ENCODE measurements around the gene NTN5.
"Not testable (repeated sequence)": the region's sequence is repeated elsewhere in the genome, so short reads cannot be mapped to it uniquely, and the experiment has no call there.

Gene NTN5

DNA sequence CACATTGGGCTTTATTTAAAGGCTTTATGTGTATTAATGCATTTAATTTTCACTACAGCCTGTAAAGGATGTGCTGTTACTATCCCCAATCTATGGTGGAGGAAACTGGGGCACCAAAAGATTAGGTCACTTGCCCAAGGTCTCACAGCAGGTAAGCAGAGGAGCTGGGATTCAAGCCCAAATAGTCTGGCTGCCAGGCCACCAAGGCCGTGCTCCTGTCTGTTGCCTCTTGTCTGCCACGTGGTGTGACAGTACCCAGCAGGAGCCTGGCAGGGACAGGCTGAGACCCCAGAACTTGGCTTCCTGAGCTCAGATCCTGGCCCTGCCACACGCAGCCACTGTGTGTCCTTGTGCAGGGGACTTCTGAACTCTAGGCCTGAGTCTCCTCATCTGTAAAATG is 4.5 kb downstream of the NTN5 start:
- DNase-seq: no peak

DNA sequence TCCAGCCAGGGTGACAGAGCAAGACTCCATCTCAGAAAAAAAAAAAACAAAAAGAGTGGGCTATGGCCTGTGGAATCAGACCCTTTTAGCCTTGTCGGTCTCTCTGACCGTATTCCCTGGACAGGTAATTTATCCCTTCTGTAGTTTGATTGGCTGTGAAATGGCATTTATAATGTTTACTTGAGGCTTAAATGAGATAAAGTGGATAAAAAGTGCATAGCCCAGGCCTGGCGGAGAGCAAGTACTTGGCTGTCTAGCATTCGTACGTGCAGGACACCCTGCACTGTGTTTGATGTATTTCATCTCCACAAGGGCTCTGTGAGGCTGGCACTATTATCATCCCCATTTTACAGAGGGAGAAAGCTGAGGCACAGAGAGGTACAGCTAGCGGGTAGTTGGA is 7.0 kb downstream of the NTN5 start:
- DNase-seq: no peak

DNA sequence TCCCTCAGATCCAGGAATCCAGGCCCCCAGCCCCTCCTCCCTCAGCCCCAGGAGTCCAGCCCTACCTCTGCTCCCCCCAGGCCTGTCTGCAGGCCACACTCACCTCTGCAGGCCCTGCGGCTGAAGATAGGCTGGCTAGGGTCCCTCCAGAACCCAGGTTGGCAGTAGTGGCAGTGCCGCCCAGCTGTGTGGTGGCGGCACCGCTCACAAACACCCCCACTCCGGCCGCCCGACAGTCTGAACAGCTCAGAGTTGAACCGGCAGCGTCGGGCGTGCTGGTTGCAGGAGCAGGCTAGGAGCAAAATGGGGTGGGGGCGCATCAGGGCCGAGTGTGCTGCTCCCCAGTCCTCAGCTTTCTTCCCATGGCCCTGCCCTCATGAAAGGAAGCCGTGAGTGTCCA is 8.3 kb downstream of the NTN5 start:
- no peak for DNase-seq

DNA sequence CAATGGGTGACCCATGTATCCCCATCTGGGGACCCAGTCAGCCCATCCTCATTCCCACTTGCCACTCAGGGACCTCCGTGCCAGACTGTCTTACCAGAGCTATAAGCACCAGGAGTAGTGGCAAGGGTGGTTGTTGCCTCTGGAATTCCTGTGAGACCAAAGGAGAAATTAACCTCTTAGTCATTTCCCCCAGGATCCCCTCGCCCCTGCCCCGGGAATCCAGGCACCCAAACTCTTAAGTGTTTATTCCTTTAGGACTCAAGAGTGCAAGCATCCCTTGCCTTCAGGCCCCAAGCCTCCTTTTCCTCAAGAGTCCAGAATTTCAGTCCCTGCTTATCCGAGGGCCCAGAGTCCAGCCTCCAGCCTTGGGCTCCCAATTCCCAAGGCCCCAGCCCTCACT is 9.2 kb downstream of the NTN5 start:
- no peak for DNase-seq

DNA sequence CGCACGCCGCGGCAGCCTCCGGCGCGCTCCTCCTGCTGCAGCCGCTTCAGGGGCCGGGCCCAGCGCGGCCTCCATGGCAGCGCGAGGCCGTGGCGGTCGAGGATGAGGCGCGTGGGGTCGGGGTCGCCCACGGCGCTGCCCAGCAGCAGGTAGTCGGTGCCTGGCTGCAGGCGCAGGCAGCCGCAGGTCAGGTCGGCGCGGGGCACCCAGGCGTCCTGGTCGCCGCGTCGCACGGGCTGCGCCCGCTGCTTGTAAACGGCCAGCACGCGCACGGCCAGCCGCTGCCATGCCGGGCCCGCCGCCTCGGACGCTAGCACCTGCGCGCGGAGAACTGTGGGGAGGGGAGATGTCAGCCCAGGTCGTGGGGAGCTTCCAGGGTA is 11.1 kb downstream of the NTN5 start:
- DNase-seq: no peak

DNA sequence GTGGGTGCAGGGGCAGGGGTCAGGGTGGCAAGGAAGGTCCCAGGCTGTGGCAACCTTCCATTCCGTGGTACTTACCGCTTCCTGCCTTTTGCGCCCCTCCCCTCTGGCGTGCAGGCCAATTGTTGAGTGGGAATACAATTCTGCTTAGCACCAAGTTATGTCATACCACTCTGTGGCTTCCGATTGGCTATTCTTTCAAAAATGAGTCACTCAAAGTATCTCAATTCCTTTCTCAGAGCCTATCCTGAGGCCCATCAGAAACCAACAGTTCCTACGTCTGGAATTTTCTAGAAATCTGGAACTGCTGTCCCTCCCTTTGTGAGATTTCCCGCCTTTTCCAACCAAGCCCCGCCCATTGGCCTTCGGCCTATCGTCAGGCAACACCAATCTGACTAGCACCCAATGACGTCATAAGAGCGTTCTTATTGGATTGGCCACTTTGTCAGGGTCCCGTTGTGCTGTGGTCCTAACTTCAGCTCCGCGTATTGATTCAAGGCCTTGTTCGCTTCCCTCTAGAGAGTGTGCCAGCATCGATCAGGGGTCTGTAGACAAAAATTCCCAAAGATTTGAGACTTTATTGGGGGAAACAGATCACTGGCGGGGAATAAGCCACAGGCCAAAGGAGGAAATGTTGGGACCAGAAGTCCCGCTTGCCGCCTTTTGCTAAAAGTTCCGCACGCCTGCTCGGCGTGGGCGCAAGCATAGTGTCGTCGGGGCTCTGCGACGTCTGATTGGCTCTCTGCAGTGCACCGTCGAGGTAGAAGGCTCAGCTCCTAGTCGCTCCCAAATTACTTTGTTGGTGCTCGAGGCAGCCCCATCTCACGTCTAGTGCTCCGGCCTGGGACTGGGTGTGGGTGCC is 11.7 kb downstream of the NTN5 start:
- peak; percentile 61 for DNase-seq

DNA sequence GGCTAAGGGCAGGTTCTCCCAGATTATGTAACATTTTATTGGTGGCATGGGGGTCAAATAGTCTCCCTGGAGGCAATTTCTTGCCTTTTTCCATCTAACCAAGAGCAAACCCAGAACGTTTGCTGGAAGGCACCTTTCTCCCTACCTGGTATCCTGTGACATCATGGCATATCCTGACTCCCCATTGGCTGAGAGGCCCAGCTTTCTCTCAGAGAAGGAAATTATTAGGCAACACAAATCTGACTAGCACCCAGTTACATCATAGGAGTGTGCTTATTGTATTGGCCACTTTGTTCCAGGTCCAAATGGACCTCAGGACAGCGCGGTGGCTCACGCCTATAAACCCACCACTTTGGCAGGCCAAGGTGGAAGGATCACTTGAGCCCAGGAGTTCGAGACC is 13.0 kb downstream of the NTN5 start:
- no peak for DNase-seq

DNA sequence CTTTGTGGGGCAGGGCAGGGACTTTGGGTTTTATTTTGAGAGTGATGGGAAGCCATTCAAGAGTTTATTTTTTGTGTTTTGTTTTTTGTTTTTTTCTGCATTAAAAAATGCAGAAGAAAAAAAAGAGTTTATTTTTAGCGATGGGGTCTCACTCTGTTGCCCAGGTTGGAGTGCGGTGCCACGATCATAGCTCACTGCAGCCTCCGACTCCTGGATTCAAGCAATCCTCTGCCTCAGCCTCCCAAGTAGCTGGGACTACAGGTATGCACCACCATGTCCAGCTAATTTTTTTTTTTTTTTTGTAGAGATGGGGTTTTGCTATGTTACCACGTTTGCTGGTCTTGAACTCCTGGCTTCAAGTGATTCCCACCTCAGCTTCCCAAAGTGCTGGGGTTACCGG is 14.3 kb downstream of the NTN5 start:
- no peak for DNase-seq

DNA sequence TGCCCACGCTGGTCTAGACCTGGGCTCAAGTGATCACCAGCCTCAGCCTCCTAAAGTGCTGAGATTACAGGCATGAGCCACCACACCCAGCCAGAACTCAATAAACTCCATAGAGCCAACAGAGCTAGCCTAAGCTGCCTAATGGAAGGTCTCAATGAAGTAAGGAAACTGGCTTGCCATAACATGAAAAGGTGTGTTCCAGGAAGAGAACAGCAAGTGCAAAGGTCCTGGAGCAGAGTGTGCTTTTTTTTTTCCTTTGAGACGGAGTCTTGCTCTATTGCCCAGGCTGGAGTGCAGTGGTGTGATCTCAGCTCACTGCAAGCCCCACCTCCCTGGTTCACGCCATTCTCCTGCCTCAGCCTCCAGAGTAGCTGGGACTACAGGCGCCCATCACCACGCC is 15.0 kb downstream of the NTN5 start:
- DNase-seq: not testable (repeated sequence)

DNA sequence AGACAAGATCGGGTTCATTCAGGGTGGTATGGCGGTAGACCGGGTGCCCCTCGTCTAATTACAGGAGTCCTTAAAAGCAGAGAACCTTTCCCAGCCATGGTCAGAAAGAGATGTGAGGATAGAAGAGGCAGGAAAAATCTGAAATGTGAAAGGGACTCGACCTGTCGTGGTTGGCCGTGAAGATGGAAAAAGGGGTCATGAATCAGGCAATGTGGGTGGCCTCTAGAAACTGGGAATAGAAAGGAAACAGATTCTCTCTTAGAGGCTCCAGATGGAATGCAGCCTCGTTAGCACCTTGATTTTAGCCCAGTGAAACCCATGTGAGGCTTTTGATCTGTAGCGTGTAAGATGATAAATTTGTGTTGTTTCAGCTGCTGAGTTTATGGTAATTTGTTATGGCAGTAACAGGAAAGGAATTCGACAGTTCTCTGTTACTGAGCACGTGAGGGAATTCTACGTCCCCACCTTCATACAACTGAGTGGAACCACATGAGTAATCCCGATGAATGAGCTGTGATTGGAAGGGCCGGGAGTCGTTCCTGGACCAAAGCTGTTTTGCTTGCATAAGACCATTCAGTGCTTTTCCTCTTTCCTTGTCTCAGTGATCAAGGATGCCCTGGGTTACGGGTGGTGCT is 15.9 kb downstream of the NTN5 start:
- peak; percentile 20 for DNase-seq

DNA sequence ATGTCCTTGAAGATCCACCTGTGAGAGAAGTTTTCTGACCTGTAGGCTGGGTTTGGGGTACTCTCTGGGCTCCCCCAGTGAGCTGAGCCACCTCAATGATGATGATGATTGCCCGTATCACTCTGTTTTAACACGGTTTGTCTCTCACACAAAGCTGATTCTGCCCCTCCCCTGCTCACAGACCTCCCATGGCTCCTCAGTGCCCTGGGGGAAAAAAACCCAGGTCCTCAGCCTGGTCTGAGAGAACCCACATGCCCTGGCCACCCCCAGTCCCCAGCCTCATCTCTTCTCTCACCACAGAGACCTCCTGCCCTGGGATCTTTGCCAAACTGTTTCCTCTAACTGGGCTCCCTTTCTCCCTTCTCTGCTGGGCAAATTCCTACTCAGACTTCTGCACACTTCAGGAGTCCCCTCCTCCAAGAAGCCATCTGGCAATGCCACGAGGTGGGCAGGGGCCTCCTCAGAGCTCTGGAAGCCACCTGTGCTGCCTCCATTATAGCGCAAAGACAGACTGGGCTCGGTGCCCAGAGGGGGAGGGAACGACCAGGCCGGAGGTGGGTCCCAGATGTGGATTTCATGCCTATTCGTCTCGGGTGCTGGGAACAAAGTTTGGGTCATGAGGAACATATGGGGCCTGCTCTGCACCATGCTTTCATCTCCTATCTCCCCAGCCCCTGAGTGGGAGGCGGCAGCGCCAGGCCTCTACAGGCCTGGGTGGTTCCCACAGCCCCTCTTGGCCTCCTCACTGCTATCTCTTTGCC is 18.3 kb downstream of the NTN5 start:
- DNase-seq: no peak

DNA sequence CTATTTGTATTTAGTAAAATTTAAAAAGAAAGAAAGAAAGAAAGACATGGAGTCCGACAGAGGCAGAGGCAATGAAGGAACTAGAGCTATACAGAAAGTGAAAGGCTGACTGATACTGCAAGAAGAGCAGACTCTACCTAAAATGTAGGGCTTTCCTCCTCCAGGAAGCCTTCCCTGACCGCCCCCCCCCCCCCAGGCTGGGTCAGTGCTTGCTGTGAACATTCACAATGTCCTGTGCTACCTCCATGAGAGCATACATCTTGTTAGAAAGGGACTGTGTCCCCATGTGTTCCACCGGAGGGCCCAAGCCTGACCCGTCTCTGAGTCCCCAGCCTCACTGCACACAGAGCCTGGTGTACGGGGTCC is 21.2 kb downstream of the NTN5 start:
- DNase-seq: no peak

DNA sequence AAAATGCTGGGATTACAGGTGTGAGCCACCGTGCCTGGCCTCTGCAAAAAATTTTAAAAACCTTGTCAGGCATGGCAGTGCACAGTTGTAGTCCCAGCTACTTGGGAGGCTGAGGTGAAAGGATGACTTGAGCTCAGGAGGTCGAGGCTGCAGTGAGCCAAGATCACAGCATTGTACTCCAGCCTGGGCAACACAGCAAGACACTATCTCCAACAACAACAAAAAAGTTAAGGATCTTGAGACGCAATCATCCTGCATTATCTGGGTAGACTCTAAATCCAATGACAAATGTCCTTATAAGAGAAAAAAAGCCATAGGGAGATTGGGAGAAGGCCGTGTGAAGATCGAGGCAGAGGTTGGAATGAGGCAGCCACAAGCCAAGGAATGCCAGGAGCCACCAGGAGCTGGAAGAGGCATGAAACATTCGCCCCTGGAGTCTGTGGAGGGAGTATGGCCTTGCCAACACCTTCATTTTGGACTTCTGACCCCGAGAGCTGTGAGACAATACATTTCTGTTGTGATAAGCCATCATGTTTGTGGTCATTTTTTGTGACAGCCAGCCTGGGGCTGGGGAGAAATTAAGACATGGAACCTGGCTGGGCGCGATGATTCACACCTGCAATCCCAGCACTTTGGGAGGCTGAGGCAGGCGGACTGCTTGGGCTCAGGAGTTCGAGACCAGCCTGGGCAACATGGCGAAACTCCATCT is 21.7 kb downstream of the NTN5 start:
- DNase-seq: no peak

DNA sequence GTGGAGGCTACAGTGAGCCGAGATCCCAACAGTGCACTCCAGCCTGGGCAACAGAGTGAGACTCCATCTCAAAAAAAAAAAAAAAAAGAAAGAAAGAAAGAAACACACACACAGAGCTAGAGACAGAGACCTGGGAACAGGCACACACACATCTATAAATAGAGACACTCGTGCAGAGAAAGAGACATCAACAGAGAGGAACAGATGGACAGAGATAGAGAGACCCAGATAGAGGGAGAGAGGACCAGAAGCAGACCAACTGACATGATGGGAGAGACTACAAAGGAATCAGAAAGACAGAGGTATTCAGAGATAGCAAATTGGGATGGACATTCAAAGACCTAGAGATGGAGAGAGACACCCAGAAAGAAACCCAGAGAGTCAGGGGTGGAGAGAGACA is 24.7 kb downstream of the NTN5 start:
- no peak for DNase-seq

DNA sequence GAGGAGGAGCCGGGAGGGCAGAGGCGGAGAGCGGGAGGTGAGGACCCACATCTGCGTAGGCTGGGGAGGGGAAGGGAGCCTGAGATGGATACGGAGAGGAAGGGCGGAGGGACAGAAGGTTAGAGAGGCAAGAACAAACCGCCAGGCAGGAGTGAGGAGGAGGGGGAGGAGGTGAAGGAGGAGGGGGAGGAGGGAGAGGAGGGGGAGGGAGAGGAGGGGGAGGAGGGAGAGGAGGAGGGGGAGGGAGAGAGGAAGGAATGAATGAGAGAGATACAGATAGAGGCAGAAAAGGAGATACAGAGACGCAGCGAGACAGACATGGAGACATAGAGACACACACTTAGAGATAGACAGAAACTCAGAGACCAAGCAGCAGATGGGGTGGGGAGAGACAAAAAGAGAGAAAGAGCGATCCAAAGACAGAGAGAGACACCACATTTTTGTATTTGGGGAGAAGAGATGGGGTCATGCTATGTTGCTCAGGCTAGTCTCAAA is 26.0 kb downstream of the NTN5 start:
- no peak for DNase-seq

DNA sequence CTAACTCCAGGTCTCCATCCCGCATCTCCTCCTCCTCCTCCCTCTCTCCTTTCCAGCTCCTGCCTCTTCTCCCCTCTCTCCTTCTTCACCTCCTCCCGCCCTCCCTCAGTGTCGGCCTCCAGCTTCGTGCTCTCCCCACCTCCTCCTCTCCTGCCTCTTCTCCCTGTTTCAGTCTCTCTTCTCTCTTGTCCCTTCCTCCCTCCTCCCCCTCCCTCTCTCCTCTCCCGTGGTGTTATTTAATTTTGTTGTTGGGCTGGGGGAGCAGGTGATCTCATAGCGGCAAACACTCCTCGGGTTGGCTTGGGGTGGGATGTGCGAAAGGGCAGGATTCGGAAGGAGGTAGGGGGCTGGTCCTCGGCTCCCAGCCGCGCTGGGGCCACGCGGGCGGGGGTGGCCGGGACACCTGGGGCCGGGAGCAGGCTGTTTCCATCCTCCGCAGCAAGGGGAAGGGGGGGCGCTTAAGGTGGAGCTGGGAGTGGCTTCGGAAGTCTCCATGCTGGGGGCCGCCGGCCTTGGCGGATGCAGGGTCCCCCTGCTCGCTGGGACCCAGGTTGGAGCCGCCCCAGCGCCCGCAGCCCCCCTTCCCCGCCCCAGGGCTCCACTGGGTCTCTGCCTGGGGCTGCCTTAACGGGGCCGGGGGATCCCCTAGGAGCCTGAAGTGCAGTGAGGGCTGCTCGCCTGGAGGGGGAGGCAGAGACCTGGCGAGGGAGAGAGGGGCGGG is 26.7 kb downstream of the NTN5 start, which contains the start of gene CA11:
TSS of gene CA11 (minus strand) at position 187 of the 721 bp plus-strand sequence. CDS start 555 bp downstream, outside the sequence.
- peak; percentile 90 for DNase-seq

DNA sequence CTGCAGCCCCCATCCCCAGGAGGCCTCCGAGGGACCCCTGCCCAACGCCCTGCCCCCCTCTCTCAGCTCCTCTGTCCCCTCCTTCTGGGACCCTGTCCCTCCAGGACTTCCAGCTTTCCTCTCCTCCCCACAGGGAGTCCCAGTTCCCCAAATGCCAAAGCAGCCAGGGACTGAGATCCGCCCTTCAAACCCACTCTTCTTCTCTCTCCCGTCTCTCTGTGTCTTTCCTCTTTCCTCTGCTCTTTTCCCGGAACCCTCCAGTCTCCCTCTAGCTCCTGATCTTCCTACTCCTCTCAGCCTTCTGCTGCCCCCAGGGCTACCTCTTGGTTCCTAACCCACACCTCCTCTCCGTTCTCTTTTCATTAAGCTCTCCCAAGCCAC is 27.2 kb downstream of the NTN5 start:
- peak; percentile 73 for DNase-seq

DNA sequence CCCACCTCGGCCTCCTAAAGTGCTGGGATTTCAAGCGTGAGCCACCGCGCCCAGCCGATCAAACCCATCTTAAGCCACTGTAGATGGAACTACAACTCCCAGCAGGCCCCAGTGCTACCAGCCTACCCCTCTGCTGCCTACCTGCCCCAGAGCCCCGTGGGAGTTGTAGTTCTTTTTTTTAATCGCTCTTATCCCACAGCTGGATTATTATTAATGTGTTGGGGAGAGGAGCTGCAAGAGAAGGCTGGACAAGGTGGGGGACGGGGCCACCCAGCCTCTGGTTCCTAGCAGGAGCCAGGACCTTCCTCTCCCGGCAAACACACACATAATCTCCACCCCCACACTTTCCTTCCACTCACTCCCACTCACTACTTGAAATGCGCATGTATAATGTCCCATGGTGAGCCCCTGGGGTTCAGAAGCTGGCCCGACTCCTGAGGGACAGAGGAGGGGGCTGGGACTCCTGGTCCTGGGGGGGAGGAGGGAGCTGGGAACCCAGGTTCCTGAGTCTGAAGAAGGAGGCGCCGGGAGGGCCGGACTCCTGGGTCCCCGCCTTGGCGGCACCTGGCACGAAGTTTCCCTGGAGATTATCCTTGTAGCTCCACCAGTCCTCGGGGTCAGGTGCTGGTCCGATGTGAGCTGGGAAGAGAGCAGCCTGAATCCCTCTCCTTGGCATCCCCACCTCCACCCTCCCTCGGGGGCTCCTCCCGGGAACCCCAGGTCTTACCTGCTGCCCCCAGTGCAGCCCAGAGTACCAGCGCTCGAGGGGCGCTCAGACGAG is 27.8 kb downstream of the NTN5 start:
- peak; percentile 86 for DNase-seq

DNA sequence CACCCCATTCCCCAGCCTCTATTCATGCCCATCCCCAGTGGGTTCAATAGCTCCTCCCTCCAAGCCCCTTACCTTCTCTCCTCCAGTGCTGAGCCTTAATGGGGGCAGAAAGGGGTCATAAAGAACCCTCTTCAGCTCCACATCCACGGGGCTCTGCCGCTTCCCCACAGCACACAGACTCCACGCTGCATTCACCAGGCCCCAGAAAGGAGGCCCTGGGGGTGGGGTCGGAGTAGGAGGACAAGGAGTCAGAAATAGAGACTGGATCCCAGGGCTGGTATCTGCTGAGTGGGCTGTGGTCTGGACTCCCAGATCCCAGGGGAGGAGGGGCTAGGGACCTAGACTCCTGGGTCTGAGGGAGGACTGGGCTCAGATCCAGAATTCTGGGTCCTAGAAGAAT is 28.5 kb downstream of the NTN5 start:
- no peak for DNase-seq

DNA sequence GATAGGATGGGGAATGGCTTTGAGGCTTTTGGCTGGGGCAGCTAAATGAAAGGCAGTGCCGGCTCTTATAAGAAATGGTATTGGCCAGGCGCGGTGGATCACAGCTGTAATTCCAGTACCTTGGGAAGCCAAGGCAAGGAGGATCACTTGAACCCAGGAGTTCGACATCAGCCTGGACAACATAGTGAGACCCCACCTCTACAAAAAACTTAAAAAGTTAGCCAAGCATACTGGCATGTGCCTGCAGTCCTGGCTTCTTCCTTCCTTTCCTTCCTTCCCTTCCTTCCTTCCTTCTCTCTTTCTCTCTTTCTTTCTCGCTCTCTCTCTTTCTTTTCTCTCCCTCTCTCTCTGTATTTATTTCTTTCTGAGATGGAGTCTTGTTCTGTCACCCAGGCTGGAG is 30.0 kb downstream of the NTN5 start:
- no peak for DNase-seq

DNA sequence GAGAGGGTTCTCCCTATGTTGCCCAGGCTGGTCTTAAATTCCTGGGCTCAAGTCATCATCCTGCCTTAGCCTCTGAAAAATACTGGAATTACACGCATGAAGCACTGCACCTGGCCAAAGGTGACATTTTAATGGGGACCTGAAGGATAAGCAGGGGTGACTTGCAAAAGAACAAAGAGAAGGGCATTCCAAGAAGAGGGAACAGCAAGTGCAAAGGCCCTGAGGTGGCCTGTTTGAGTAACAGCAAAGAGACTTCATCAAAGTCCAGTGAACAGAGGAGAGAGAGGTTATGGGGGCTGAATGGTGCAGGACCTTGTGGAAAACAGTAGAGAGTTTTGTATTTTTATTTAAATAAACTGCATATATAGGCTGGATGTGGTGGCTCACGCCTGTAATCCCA is 31.0 kb downstream of the NTN5 start:
- DNase-seq: no peak
